Duodenal mucosa (tissue), 2 donors: Measurements from ENCODE around the gene NIPAL3.
A peak's percentile ranks its signal among the peaks of the same experiment; 100 is the strongest.

Source experiments
- H3K27ac ChIP-seq: one replicate; pipeline ENCODE4 v1.7.0; 2013; ENCODE audit warnings: low read depth, low read length
- H3K27me3 ChIP-seq, 2 donors: one replicate each; pipeline ENCODE4 v1.7.0; 2013; ENCODE audit warnings: low read length in 2 of 2, control low read depth in 1 of 2; ENCODE audit not compliant: insufficient read depth in 2 of 2, control insufficient read depth in 1 of 2
- H3K36me3 ChIP-seq, 2 donors: one replicate each; pipeline ENCODE4 v1.7.0; 2013; ENCODE audit warnings: low read length in 2 of 2, control low read depth in 1 of 2; ENCODE audit not compliant: insufficient read depth in 2 of 2, control insufficient read depth in 1 of 2
- H3K4me1 ChIP-seq, 2 donors: one replicate each; pipeline ENCODE4 v1.7.0; 2013; ENCODE audit warnings: low read length in 2 of 2, control low read depth in 1 of 2; ENCODE audit not compliant: insufficient read depth in 2 of 2, control insufficient read depth in 1 of 2
- H3K4me3 ChIP-seq, 2 donors: one replicate each; pipeline ENCODE4 v1.7.0; 2013; ENCODE audit warnings: low read length in 2 of 2, low read depth in 1 of 2
- H3K9ac ChIP-seq, 2 donors: one replicate each; pipeline ENCODE4 v1.7.0; 2013; ENCODE audit warnings: low read length in 2 of 2, low read depth in 1 of 2
- H3K9me3 ChIP-seq, 2 donors: one replicate each; pipeline ENCODE4 v1.7.0; 2013; ENCODE audit warnings: low read length in 2 of 2, control low read depth in 1 of 2; ENCODE audit not compliant: control insufficient read depth in 1 of 2

The NIPAL3 gene

DNA sequence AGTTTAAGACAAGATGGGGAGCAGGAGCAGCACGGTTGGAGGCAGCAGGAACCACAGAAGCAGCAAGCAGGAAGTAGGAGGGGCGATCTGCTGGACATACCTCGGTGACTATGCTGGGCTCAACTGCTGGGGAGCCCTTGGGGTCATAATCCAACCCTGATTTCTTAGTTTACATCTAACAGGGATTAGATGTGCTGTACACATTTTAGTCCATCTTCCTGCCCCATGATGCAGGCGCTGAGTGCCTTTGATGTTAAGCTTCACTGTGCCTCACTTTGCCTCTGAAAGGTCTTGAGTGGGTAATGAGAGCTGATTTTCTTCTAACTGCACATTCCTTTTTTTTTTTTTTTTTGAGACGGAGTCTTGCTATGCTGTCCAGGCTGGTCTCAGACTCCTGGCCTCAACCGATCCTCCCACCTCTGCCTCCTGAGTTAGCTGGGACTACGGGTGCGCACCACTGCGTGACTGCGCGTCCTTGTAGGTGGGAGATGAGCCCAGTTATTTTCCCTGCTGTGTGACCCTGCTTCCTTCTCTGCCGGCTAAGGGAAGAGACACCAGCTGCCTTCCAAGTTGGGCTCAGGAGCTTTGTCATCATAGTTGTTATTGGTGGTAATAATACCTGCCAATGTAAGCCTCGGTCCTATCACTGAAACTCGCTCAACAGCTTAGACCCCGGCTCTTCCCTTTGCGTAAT is 85.9 kb downstream of the NIPAL3 start:
- peak overlapping the region; percentile 79 to 82 for H3K4me3 ChIP-seq
- H3K4me1 ChIP-seq, result peaks cover 17 to 19% of the 10 kb centered on the region in 2 donors
- peak overlapping the region; percentile 80 for H3K27ac ChIP-seq
- no peaks in the 10 kb centered on the region for H3K27me3 ChIP-seq
- H3K36me3 ChIP-seq, result no peaks in the 10 kb centered on the region
- no peaks in the 10 kb centered on the region for H3K9me3 ChIP-seq
- peak overlapping the region; percentile 77 to 90 for H3K9ac ChIP-seq

DNA sequence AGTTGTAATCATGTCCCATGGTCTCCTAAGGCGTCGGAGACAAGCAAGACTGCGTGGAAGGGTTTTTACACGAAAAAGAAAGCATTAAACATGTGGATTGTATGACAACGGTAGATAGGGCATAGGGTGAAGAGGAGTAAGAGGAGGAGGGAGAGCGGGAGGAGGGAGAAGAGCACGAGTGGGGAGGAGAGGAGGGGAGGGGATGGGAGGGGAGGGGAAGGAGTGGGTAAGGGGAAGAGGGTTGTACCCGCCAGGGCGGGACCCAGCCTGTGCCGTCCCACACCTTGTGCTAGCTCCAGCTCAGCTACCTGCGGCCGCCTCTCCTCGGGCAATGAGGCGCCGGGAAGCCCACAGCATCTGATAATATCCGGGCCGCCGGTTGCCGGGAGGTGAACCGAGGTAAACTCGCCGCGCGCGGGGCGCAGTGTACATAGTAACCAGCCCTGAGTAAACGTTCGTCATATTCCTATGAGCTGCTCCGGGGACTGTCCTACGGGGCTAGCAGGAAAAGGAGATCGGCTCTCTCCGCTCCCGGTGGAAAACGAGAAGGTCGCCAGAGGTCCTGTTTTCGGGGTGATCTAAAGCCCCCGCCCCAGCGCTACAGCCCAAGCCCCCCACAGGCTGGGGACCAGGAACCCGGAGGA is 86.6 kb downstream of the NIPAL3 start:
- Histone ChIP-seq H3K4me3 (peak overlapping the region; percentile 79 to 82), H3K9me3 (no peaks in the 10 kb centered on the region), H3K36me3 (no peaks in the 10 kb centered on the region), H3K27me3 (no peaks in the 10 kb centered on the region), H3K4me1 (peaks cover 21 to 25% of the 10 kb centered on the region in 2 donors), H3K27ac (peak overlapping the region; percentile 80), H3K9ac (peak overlapping the region; percentile 77 to 90)

DNA sequence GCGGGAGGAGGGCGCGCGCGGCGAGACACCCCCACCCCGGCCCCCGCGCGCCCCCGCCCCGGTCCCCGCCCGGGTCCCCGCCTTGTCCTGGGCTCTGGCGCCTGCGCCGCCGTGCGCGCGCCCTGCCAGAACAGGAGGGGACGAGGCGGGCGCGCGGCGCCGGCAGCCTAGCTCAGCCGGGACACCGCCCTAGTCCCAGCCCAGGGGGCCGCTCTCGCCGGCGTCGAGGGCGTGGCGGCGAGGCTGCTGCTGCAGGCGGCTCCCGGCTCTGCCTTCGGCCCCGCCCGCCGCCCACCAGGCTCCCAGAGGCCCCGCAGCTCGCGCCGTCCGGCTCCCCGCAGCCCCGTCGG is 87.1 kb downstream of the NIPAL3 start, which contains the start of gene RCAN3:
TSS of gene RCAN3 (plus strand) at position 128 of the 350 bp plus-strand sequence. CDS start 11,537 bp downstream, outside the sequence.
- H3K27ac ChIP-seq, result peak within 1 kb of the TSS; percentile 80
- H3K9ac ChIP-seq, result peak within 1 kb of the TSS; percentile 77 to 90
- H3K27me3 ChIP-seq, result no peaks in the 10 kb centered on the region
- no peaks in the 10 kb centered on the region for H3K36me3 ChIP-seq
- peaks cover 26 to 30% of the 10 kb centered on the region in 2 donors for H3K4me1 ChIP-seq
- peak within 1 kb of the TSS; percentile 79 to 82 for H3K4me3 ChIP-seq
- H3K9me3 ChIP-seq, result no peaks in the 10 kb centered on the region

DNA sequence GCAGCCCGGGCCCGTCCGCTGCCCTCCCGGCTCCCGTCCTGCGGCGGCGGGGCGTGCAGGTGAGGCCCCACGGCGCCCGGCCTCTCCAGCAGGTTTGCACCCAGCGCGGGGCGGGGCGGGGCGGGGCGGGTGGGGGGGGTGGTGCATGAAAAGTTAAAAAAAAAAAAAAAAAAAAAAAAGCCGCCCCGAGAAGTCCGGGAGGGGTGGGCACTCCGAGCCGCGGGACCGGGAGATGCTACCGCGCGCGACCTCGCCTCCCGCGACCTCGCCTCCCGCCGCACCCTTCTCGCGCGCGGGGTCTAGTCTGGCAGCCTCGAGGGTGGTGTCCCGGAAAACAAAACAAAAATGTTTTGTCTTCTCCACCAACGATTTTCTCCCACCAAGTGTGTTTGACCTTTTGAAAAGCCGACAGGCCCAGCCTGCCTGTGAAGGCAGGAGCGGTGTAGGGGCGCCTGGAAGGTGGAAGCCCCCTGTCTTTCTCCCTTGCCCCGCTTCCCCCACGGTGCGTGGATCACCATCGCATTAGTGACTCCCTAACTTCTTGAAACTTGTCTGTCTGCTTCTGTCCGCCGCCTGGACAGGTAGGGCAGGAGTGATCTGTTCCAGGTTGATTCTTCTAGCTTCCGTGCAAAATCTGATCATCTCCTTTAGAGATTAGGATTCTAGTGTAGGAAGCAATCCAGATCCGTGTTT is 87.6 kb downstream of the NIPAL3 start:
- Histone ChIP-seq H3K27me3 (no peaks in the 10 kb centered on the region), H3K9me3 (no peaks in the 10 kb centered on the region), H3K4me1 (peaks cover 30 to 31% of the 10 kb centered on the region in 2 donors), H3K4me3 (peak overlapping the region; percentile 79 to 82), H3K36me3 (no peaks in the 10 kb centered on the region), H3K9ac (peak overlapping the region; percentile 73 to 77), H3K27ac (no peak overlapping the region)

DNA sequence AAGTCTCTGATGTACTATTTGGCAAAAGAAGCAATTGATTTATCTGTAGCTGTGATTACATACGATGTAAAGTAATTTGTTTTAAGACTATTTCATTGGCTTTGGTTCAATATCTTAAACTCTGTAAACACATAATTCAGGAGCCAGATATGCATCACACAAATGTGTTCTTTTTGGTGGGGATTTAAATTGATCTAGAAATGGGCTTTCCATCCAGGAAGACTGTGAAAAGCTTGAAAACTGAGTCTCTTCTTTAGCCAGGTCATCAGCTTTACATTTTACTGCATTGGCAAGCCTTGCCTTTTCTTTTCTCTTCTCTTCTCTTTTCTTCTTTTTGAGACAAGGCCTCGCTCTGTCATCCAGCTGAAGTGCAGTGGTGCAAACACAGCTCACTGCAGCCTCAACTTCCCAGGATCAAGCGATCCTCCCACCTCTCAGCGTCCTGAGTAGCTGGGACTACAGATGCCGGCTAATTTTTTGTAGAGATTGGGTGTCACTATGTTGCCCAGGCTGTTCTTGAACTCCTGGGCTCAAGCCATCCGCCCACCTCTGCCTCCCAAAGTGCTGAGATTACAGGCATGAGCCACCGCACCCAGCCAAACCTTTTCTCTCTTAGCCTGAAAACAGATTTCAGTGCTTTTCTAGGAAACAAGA is 88.4 kb downstream of the NIPAL3 start:
- no peaks in the 10 kb centered on the region for H3K27me3 ChIP-seq
- peak overlapping the region; percentile 75 to 82 for H3K4me3 ChIP-seq
- no peaks in the 10 kb centered on the region for H3K9me3 ChIP-seq
- H3K9ac ChIP-seq, result peak overlapping the region; percentile 73 to 77
- H3K4me1 ChIP-seq, result peaks cover 30 to 34% of the 10 kb centered on the region in 2 donors
- no peak overlapping the region for H3K27ac ChIP-seq
- no peaks in the 10 kb centered on the region for H3K36me3 ChIP-seq

DNA sequence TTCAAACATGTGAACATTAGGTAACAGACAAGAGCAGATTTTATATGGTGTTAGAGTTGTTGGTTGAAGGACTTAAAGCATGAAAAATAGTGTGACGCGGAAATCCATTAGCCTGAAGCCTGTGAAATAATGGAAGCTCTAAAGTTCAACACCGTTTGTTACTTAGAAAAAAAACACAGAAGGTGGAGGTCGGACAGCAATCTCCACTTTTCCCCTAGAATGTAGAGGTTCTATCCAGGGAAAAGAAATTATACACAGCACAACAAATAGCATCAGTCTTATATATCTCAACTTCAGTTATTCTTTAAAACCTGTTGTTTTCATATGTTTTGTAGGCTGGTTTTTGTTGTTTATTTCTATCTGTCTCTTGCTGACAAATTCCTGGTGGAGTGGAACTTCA is 89.0 kb downstream of the NIPAL3 start:
- Histone ChIP-seq H3K36me3 (no peaks in the 10 kb centered on the region), H3K27ac (no peak overlapping the region), H3K27me3 (no peaks in the 10 kb centered on the region), H3K4me1 (peaks cover 30 to 34% of the 10 kb centered on the region in 2 donors), H3K4me3 (no peak overlapping the region), H3K9ac (no peak overlapping the region), H3K9me3 (no peaks in the 10 kb centered on the region)

DNA sequence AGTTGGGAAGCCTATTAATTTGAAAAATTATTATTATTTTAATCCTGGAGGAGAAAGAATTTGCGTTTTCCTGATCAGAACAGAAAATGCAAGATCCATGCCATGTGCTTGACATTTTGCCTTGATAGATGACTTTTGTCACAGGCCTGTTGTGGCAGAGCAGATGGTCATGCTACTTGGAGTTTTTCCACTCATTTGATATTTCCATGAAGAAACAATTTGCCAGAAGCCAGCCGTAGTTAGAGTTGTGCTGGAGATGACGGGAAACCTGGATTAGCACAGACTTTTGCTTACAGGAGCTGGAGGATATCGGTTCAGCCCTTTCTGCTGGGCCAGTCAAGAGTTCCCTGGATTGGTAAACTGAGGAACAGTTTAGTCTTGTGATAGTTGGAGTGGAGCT is 90.2 kb downstream of the NIPAL3 start:
- Histone ChIP-seq H3K36me3 (no peaks in the 10 kb centered on the region), H3K27me3 (no peaks in the 10 kb centered on the region), H3K4me3 (no peak overlapping the region), H3K9me3 (no peaks in the 10 kb centered on the region), H3K9ac (no peak overlapping the region), H3K27ac (no peak overlapping the region), H3K4me1 (peaks cover 30 to 34% of the 10 kb centered on the region in 2 donors)

DNA sequence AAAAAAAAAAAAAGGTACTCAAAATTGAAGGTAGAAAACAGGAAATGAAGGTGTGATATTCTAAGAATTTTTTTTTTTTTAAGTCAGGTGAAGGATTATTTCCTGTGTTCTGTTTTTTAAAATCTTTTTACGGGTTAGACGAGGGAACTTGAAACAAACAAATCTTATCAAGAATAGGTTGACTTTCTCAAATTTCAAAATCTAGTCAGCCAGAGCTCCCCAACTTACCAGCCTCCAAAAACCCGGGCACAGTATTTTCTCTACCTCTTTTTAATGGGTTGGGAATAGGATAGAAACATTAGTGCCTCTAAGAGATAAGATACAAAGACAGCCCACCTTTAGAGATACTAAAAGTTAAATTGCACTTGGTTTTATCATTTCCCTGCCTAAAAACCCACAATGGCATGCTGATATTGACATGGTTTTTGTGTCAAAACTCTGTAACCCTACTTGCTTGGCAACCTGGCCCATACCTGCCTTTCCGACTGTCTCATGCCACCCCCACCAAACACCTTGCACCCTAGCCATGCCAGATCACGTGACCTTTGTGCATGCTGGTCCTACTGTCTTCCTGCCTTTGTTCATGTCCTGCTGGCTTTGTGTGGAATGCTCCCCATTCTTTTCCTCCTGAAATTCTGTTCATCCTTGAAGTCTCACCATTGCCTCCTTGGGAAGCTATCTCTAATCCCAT is 91.2 kb downstream of the NIPAL3 start:
- Histone ChIP-seq H3K27me3 (no peaks in the 10 kb centered on the region), H3K4me3 (peak overlapping the region; percentile 18 to 33), H3K9ac (peak overlapping the region in 1 of 2 donors; percentile 34), H3K4me1 (peaks cover 26% of the 10 kb centered on the region in 2 donors), H3K27ac (no peak overlapping the region), H3K36me3 (no peaks in the 10 kb centered on the region), H3K9me3 (no peaks in the 10 kb centered on the region)

DNA sequence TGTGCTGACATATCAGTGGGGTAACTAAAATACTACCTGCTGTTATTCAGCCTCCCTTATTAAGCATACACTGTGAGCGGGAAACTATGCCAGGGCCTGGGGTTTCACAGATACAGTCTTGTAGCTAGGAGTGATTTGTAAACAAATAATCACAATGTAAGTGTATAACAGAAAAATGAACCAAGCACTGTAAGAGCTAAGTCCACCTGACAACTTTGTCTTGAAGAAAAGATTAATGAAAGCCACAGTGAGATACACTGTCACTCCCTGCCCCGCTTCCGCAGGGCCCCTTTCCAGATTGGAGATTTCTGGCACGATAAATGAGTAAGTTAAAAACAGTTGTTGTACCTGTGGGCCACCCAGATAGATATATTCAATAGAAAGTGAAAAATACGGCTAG is 91.8 kb downstream of the NIPAL3 start:
- Histone ChIP-seq H3K4me3 (peak overlapping the region in 1 of 2 donors; percentile 18), H3K27me3 (no peaks in the 10 kb centered on the region), H3K36me3 (no peaks in the 10 kb centered on the region), H3K4me1 (peaks cover 25 to 26% of the 10 kb centered on the region in 2 donors), H3K9ac (peak overlapping the region in 1 of 2 donors; percentile 34), H3K9me3 (no peaks in the 10 kb centered on the region), H3K27ac (no peak overlapping the region)
